Sigmoid colon (tissue), 4 donors: ENCODE measurements around the gene PRICKLE2.

Source experiments
- EP300 ChIP-seq, 4 donors: sonication (generic); formaldehyde crosslinking; IDR thresholded peaks; one replicate each; pipeline ENCODE4 v1.6.1; 2017; ENCODE audit warnings: antibody characterized with exemption in 4 of 4
- POLR2A ChIP-seq, 2 donors: fragments of 450-650 bp; IDR thresholded peaks; one replicate each; pipeline ENCODE4 v1.6.1; 2016; ENCODE audit warnings: antibody characterized with exemption in 2 of 2, mild to moderate bottlenecking in 2 of 2, moderate library complexity in 2 of 2

DNA sequence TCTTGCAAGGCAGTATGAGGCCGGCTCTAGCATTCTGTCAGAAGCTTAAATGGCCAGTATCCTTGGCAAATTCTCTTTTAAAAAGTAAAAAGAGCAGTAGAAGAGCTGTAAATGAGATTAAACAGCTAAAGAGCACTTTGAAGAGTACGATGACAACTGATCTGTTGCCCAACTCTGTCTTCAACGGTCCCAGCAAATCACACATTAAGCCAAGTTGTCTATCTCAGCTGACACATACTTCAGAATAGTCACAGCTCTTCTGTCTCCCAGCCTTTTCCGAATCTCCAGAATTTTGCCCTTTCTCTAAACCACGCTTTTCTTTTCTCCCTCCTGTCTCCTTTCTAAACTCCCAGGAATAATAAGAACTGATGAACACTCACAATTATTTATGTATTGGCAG is 51.7 kb downstream of the PRICKLE2 start:
- TF ChIP-seq POLR2A (IDR thresholded peaks at IDR 0.05) (no peak), EP300 (IDR thresholded peaks at IDR 0.05) (no peak)
